SK-N-SH (cell line): ENCODE measurements around the gene TEKT2. TPM values are rescaled to one million over a fixed set of nuclear protein-coding genes. Genes with fewer than 3 reads are reported as not detected.

ENCODE experiments used
- CTCF ChIA-PET: fragments of 300-600, 350-600 bp; formaldehyde crosslinking; extraction: SDS; loops from one replicate; lab custom pipeline; 2021; lab: Yijun Ruan, JAX
- POLR2A ChIA-PET: fragments of 350-600 bp; sonication (Branson Sonifier 250); formaldehyde crosslinking; extraction: SDS; loops from one replicate; lab custom pipeline; 2020; ENCODE audit warnings: antibody characterized with exemption, inconsistent platforms; lab: Yijun Ruan, JAX
- DNase-seq: peaks from one replicate; pipeline ENCODE4 v3.0.0; 2012
- H2AFZ ChIP-seq: fragments of 200-600 bp; sonication (generic); 2 replicates; pipeline ENCODE4 v1.8.1; 2016; ENCODE audit warnings: antibody characterized with exemption, mild to moderate bottlenecking, low read depth
- H3F3A ChIP-seq: fragments of 200-600 bp; sonication (generic); replicated peaks from 2 replicates; pipeline ENCODE3; 2016; ENCODE audit warnings: antibody characterized with exemption, mild to moderate bottlenecking; ENCODE audit not compliant: insufficient read depth
- H3K27ac ChIP-seq, 2 experiments: fragments of 200-500 bp in 1 of 2; fragments of 200-600 bp in 1 of 2; sonication (Bioruptor generic) in 1 of 2; sonication (generic), shearing (Covaris generic) in 1 of 2; 2 replicates each; pipeline versions ENCODE4 v1.5.1 to v1.6.1; 2014 to 2016; ENCODE audit warnings: low read depth in 2 of 2, inconsistent platforms in 1 of 2, low read length in 1 of 2, mild to moderate bottlenecking in 1 of 2, mixed read lengths in 1 of 2
- H3K27me3 ChIP-seq: fragments of 200-600 bp; sonication (generic), shearing (Covaris generic); 2 replicates; pipeline ENCODE4 v1.6.1; 2016; ENCODE audit warnings: mixed run types; ENCODE audit not compliant: insufficient read depth
- H3K36me3 ChIP-seq, 2 experiments: fragments of 200-500 bp in 1 of 2; fragments of 200-600 bp in 1 of 2; sonication (Bioruptor generic) in 1 of 2; sonication (generic) in 1 of 2; replicated peaks in 1 of 2; 2 replicates each; pipeline versions ENCODE3 to v1.5.1; 2014 to 2016; ENCODE audit warnings: low read length in 1 of 2, mild to moderate bottlenecking in 1 of 2; ENCODE audit not compliant: insufficient read depth in 2 of 2, control insufficient read depth in 1 of 2
- H3K4me1 ChIP-seq, 2 experiments: fragments of 200-500 bp in 1 of 2; fragments of 200-600 bp in 1 of 2; sonication (Bioruptor generic) in 1 of 2; sonication (generic), shearing (Covaris generic) in 1 of 2; 2 replicates each; pipeline versions ENCODE4 v1.5.1 to v1.6.1; 2014 to 2016; ENCODE audit warnings: low read depth in 1 of 2, low read length in 1 of 2, mixed run types in 1 of 2; ENCODE audit not compliant: insufficient read depth in 2 of 2, control insufficient read depth in 1 of 2
- H3K4me2 ChIP-seq: fragments of 200-600 bp; sonication (generic), shearing (Covaris generic); 2 replicates; pipeline ENCODE4 v1.6.1; 2017; ENCODE audit warnings: mixed run types
- H3K4me3 ChIP-seq, 2 experiments: fragments of 200-500 bp in 1 of 2; fragments of 200-600 bp in 1 of 2; sonication (Bioruptor generic) in 1 of 2; sonication (generic), shearing (Covaris generic) in 1 of 2; 2 replicates each; pipeline versions ENCODE4 v1.5.1 to v1.8.1; 2014 to 2016; ENCODE audit warnings: low read depth in 2 of 2, inconsistent platforms in 1 of 2, low read length in 1 of 2, mild to moderate bottlenecking in 1 of 2, mixed read lengths in 1 of 2, moderate library complexity in 1 of 2
- H3K79me2 ChIP-seq: fragments of 200-600 bp; sonication (generic); 2 replicates; pipeline ENCODE4 v1.8.1; 2017; ENCODE audit warnings: mild to moderate bottlenecking; ENCODE audit not compliant: insufficient read depth
- H3K9ac ChIP-seq: fragments of 200-600 bp; sonication (generic); 2 replicates; pipeline ENCODE4 v1.6.1; 2017; ENCODE audit warnings: mixed run types
- H3K9me2 ChIP-seq: fragments of 200-600 bp; sonication (generic); 2 replicates; pipeline ENCODE4 v1.6.1; 2017; ENCODE audit warnings: mixed run types
- H3K9me3 ChIP-seq: fragments of 200-600 bp; sonication (generic); 2 replicates; pipeline ENCODE4 v1.6.1; 2017; ENCODE audit warnings: mixed run types, mild to moderate bottlenecking, moderate library complexity
- H4K20me1 ChIP-seq: fragments of 200-600 bp; sonication (generic); 2 replicates; pipeline ENCODE4 v1.6.1; 2017; ENCODE audit warnings: mild to moderate bottlenecking, mixed run types; ENCODE audit not compliant: insufficient read depth
- ELF1 ChIP-seq: IDR thresholded peaks from 2 replicates; pipeline ENCODE4 v1.4.0; 2012
- EZH2phosphoT487 ChIP-seq: fragments of 200-600 bp; sonication (generic); IDR thresholded peaks from 2 replicates; pipeline ENCODE4 v1.6.1; 2017; ENCODE audit warnings: low read depth, mixed run types, mild to moderate bottlenecking, antibody characterized with exemption, moderate library complexity, borderline replicate concordance
- FOXJ3 ChIP-seq: sonication (generic); formaldehyde crosslinking; IDR thresholded peaks from 2 replicates; pipeline ENCODE4 v1.5.1; 2020; ENCODE audit warnings: mild to moderate bottlenecking, missing genetic modification reagents
- FOXM1 ChIP-seq: IDR thresholded peaks from 2 replicates; pipeline ENCODE4 v1.4.0; 2012; ENCODE audit warnings: low read depth, mild to moderate bottlenecking
- GATA2 ChIP-seq: sonication (generic); formaldehyde crosslinking; IDR thresholded peaks from 2 replicates; pipeline ENCODE4 v1.5.0; 2020; ENCODE audit warnings: mild to moderate bottlenecking, missing genetic modification reagents
- MEF2A ChIP-seq: IDR thresholded peaks from 2 replicates; pipeline ENCODE4 v1.4.0; 2012; ENCODE audit warnings: low read depth, borderline replicate concordance
- NRF1 ChIP-seq: IDR thresholded peaks from 2 replicates; pipeline ENCODE4 v1.6.1; 2012; ENCODE audit warnings: low read depth, mild to moderate bottlenecking, low read length
- PBX3 ChIP-seq: IDR thresholded peaks from 2 replicates; pipeline ENCODE4; 2012
- POLR2AphosphoS5 ChIP-seq: IDR thresholded peaks from 2 replicates; pipeline ENCODE4 v1.6.1; 2012; ENCODE audit warnings: low read depth, low read length
- RAD21 ChIP-seq: IDR thresholded peaks from 2 replicates; pipeline ENCODE4 v1.6.1; 2012; ENCODE audit warnings: mild to moderate bottlenecking, low read length
- RCOR1 ChIP-seq: fragments of 150-350 bp; IDR thresholded peaks from 2 replicates; pipeline ENCODE4 v1.6.1; 2017; ENCODE audit warnings: antibody characterized with exemption, low read length
- REST ChIP-seq: IDR thresholded peaks from 2 replicates; pipeline ENCODE4 v1.6.1; 2012; ENCODE audit warnings: mild to moderate bottlenecking, low read depth, low read length, moderate library complexity
- RXRA ChIP-seq: IDR thresholded peaks from 2 replicates; pipeline ENCODE4 v1.4.0; 2012; ENCODE audit warnings: low read depth, mild to moderate bottlenecking, borderline replicate concordance
- SMC3 ChIP-seq: IDR thresholded peaks from 2 replicates; pipeline ENCODE4 v1.6.1; 2012; ENCODE audit warnings: low read depth, low read length, improper control_type of control experiment
- TCF12 ChIP-seq: IDR thresholded peaks from 2 replicates; pipeline ENCODE4 v1.4.0; 2012
- TEAD4 ChIP-seq: IDR thresholded peaks from 2 replicates; pipeline ENCODE4 v1.4.0; 2012; ENCODE audit warnings: mild to moderate bottlenecking, borderline replicate concordance; ENCODE audit not compliant: insufficient read depth
- YY1 ChIP-seq: IDR thresholded peaks from 2 replicates; pipeline ENCODE4 v1.4.0; 2012; ENCODE audit warnings: low read depth, mild to moderate bottlenecking
- ZBTB33 ChIP-seq: IDR thresholded peaks from 2 replicates; pipeline ENCODE4 v1.4.0; 2012; ENCODE audit warnings: low read depth, borderline replicate concordance
- WGBS: methylation state at CpG from one replicate; pipeline ENCODE4 v1.1.6; 2017; ENCODE audit warnings: low lambda C conversion rate; 5-methylcytosine and 5-hydroxymethylcytosine counted together
- polyA plus RNA-seq, 3 experiments: library from polyadenylated mRNA; depleted of rRNA; stranded (reverse); fragments of >200 nt; gene quantifications; 2 replicates each; pipeline ENCODE4 v1.2.3, GENCODE V29; 2012

TEKT2 gene
- polyA plus RNA-seq, 1 of the 3 experiments (the other 2 are of a cell fraction) = 1.2 TPM

GRCh38 chr1:36088577-36089392 lies 4.9 kb downstream of the TEKT2 start, which contains the start of gene ADPRS (continued):
- TF ChIP-seq MEF2A (no peak), RXRA (no peak), POLR2AphosphoS5 (peak; percentile 95), TEAD4 (no peak), PBX3 (peak; percentile 38; the same call in 1 of the 2 replicates), TCF12 (peak; percentile 32; the same call in 1 of the 2 replicates), RCOR1 (peak; percentile 43; the same call in 1 of the 2 replicates), ELF1 (peak; percentile 91)

GRCh38 chr1:36089393-36090121 lies 5.7 kb downstream of the TEKT2 start:
- H3K36me3 ChIP-seq = peaks cover 17 to 34% of the 10 kb centered on the region in 2 experiments

More at GRCh38 chr1:36089393-36090121, 5.7 kb downstream of the TEKT2 start:
- ChIA-PET CTCF (interaction anchor here (0.7 to 32.6 kb wide), 3 partner anchors 10 to 46 kb away, joined by 3 to 700 read pairs (median 4); no protein-coding TSS in a partner anchor), POLR2A (no interaction called here)
- peaks cover 40% of the 10 kb centered on the region for H3K79me2 ChIP-seq
- no peaks in the 10 kb centered on the region for H3K9me2 ChIP-seq
- H3K27ac ChIP-seq = peak overlapping the region; percentile 45 to 91; a peak in 3 of 4 replicates
- H3K9ac ChIP-seq = peak overlapping the region; percentile 84
- TF ChIP-seq GATA2 (CRISPR knock-in tag) (no peak), ZBTB33 (no peak), RAD21 (no peak), TCF12 (no peak), NRF1 (no peak), REST (no peak), MEF2A (no peak), FOXM1 (no peak), FOXJ3 (no peak), SMC3 (no peak), YY1 (no peak), EZH2phosphoT487 (no peak)
- H3K4me1 ChIP-seq = peaks cover 3 to 52% of the 10 kb centered on the region in 2 experiments; a peak in 3 of 4 replicates
- peak; percentile 55 for DNase-seq
- H3K4me3 ChIP-seq = peak overlapping the region; percentile 95 to 97
- WGBS = 9% methylated on average over 32 of the region's 32 CpGs
- H2AFZ ChIP-seq = peak overlapping the region; percentile 89; the same call in 1 of the 2 replicates
- H4K20me1 ChIP-seq = no peaks in the 10 kb centered on the region
- peak overlapping the region; percentile 99 for H3K4me2 ChIP-seq
- H3K9me3 ChIP-seq = no peaks in the 10 kb centered on the region
- H3K27me3 ChIP-seq = no peaks in the 10 kb centered on the region
- peaks cover 12% of the 10 kb centered on the region for H3F3A ChIP-seq
